SJSA1 (cell line): ENCODE measurements around the gene CADM4. TPM values are rescaled to one million over a fixed set of nuclear protein-coding genes. Genes with fewer than 3 reads are reported as not detected.
"Not testable (repeated sequence)": the region's sequence is repeated elsewhere in the genome, so short reads cannot be mapped to it uniquely, and the experiment has no call there.

ENCODE experiments used
- DNase-seq, 2 experiments: peaks; one replicate each; pipeline ENCODE4 v3.0.0-alpha.2; 2015 to 2020; ENCODE audit warnings: low spot score in 2 of 2, low read depth in 1 of 2
- H3K27ac ChIP-seq: fragments of 250-450 bp; sonication (Bioruptor Pico); 2 replicates; pipeline ENCODE4 v1.5.1; 2020; ENCODE audit warnings: mild to moderate bottlenecking, moderate library complexity
- H3K27me3 ChIP-seq: fragments of 250-450 bp; sonication (Bioruptor Pico); replicated peaks from 2 replicates; pipeline ENCODE4 v1.5.1; 2020; ENCODE audit warnings: mild to moderate bottlenecking, moderate library complexity
- H3K36me3 ChIP-seq: fragments of 250-450 bp; sonication (Bioruptor Pico); 2 replicates; pipeline ENCODE4 v1.5.1; 2020; ENCODE audit warnings: mild to moderate bottlenecking
- H3K4me1 ChIP-seq: fragments of 250-450 bp; sonication (Bioruptor Pico); replicated peaks from 2 replicates; pipeline ENCODE4 v1.6.1; 2021; ENCODE audit warnings: mild to moderate bottlenecking
- H3K4me3 ChIP-seq: fragments of 250-450 bp; sonication (Bioruptor Pico); 2 replicates; pipeline ENCODE4 v1.5.1; 2020; ENCODE audit warnings: mild to moderate bottlenecking
- H3K9me3 ChIP-seq: fragments of 250-450 bp; sonication (Bioruptor Pico); replicated peaks from 2 replicates; pipeline ENCODE4 v1.5.1; 2020; ENCODE audit warnings: mild to moderate bottlenecking
- total RNA-seq: library from RNA; depleted of rRNA; stranded (reverse); fragments of >200 nt; shearing (Covaris generic); gene quantifications from 2 replicates; pipeline ENCODE4 v1.2.3, GENCODE V29; 2014; rRNA removed

The CADM4 gene, protein sequence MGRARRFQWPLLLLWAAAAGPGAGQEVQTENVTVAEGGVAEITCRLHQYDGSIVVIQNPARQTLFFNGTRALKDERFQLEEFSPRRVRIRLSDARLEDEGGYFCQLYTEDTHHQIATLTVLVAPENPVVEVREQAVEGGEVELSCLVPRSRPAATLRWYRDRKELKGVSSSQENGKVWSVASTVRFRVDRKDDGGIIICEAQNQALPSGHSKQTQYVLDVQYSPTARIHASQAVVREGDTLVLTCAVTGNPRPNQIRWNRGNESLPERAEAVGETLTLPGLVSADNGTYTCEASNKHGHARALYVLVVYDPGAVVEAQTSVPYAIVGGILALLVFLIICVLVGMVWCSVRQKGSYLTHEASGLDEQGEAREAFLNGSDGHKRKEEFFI
- total RNA-seq = 0.06 TPM in 1 of 2 replicates, not detected in the other

DNA sequence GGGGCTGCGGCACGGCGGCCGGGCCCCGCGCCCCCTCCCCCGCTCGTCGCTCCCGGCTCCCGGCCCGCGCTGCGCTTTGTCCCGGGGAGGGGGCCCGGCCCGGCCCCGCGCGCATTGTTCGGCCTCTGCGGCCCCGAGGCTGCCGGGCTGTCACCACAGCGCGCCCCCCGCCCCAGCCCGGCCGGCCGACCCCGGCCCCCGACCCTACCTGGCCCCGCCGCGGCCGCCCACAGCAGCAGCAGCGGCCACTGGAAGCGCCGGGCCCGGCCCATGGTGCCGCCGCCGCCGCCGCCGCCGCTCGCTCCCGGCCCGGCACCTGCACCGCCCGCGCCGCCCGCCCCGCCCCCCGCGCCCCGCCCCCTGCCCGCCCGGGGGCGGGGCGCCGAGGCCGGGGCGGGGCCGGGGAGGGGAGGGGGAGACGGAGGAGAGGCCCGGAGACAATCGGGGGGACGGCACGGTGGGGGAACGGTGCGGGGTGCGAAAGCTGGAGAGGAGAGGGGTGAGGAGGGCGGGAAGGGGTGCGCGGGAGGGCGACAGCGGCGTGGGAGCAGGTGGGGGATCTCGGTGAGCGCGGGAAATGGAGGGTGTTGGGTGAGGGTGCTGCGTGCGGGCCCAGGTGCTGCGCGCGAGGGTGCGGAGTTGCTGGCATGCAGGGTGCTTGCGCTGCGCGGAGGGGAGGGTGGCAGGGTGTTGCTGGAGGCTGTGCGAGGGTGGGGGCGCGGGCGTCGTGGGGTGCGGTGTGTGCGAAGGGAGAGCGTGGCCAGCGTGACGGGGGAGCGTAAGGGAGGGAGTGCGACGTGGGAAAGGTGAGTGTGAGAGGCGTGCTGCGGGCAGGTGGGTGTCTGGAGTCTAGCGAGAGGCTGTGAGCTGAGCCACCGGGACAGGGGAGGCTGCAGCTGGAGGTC is at the start of gene CADM4:
TSS of gene CADM4 (minus strand) at position 332 of the 905 bp plus-strand sequence. CDS start at position 272, 60 bp downstream.
- Histone ChIP-seq H3K36me3 (no peaks in the 10 kb centered on the region), H3K27ac (no peak within 1 kb of the TSS), H3K4me3 (no peak within 1 kb of the TSS), H3K4me1 (peaks cover 7% of the 10 kb centered on the region), H3K27me3 (peaks cover 41% of the 10 kb centered on the region), H3K9me3 (no peaks in the 10 kb centered on the region)
- no peak for DNase-seq

DNA sequence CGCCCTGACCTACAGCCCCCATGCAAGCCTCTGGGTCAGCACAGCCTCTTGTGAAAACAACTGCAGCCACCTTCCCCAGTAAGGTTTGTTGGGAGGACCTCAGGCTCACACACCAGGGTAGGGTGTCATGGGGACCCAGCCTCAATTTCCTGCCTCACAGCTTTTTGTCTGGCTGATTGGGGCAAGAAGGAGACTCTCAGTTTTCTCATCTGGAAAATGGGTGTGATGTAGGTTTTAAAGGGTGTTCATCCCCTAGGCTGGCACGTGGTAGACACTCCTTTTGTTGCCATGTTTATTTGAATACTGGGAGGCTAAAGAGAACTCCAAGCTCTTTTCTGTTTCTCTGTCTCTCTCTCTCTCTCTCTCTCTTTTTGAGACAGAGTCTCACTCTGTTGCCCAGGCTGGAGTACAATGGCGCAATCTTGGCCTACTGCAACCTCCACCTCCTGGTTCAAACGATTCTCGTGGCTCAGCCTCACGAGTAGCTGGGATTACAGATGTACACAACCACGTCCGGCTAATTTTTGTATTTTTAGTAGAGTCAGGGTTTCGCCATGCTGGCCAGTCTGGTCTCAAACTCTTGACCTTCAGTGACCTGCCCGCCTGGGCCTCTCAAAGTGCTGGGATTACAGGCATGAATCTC is 48.5 kb upstream of the CADM4 start:
- peaks cover 13% of the 10 kb centered on the region for H3K9me3 ChIP-seq
- H3K27ac ChIP-seq = no peak overlapping the region
- no peaks in the 10 kb centered on the region for H3K27me3 ChIP-seq
- peaks cover 20% of the 10 kb centered on the region for H3K4me1 ChIP-seq
- H3K36me3 ChIP-seq = no peaks in the 10 kb centered on the region
- H3K4me3 ChIP-seq = no peak overlapping the region
- DNase-seq = no peak

DNA sequence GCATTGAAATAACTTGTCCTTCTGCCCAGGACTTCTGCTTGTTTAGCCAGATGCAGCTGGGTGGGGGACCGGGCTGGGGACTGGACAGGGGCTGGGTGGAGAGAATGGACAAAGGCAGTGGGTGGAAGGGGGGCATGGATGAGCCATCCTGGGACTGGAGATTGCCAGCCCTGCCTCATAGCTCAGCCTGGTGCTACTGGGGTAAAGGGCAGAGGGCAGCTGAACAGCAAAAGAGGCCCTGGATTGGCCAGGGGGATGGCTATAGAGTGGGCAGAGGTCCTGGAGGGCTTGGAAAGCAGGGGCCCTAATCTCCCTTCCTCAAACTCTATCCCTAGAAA is 48.0 kb upstream of the CADM4 start:
- H3K36me3 ChIP-seq = no peaks in the 10 kb centered on the region
- peak in 1 of 2 experiments; percentile 52 for DNase-seq
- peaks cover 13% of the 10 kb centered on the region for H3K9me3 ChIP-seq
- H3K4me1 ChIP-seq = peaks cover 20% of the 10 kb centered on the region
- no peaks in the 10 kb centered on the region for H3K27me3 ChIP-seq
- H3K4me3 ChIP-seq = no peak overlapping the region
- H3K27ac ChIP-seq = 0 out of 2 replicates have a peak overlapping the region, but pooled peaks have one; percentile 17

DNA sequence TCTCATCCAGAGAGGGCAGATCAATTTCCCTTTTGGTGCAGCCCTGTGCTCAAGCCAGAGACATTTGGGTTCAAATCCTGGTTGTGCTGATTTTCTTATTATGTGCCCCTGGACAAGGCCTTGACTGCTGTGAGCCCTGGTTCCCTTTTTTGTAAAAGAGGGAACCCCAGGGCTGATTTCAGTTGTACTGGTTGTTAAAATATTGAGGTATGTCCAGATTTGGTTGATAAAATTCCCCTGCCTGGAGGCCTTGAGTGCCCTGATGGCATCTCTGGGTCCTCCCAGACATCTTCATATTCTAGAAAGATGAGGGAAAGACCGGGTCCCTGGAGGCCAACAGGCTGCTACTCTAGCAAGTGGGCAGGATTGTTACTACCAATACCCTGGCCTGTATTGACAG is 44.7 kb upstream of the CADM4 start:
- H3K4me3 ChIP-seq = no peak overlapping the region

DNA sequence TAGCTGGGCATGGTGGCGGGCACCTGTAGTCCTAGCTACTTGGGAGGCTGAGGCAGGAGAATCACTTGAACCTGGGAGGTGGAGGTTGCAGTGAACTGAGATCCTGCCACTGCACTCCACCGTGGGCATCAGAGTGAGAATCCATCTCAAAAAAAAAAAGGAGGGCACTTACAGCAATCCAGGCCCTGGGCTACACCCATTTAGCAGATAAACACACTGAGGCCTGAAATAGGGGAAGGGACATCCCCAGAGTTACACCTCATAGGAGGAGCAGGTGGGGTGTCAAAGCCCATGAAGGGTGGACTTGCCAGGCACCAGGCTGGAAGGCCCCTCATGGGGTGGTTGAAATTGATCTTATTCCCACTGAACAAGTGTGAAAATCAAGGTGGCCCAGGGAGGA is 44.3 kb upstream of the CADM4 start:
- Histone ChIP-seq H3K9me3 (no peaks in the 10 kb centered on the region), H3K4me1 (peaks cover 20% of the 10 kb centered on the region), H3K4me3 (no peak overlapping the region), H3K27me3 (no peaks in the 10 kb centered on the region), H3K36me3 (no peaks in the 10 kb centered on the region), H3K27ac (no peak overlapping the region)
- no peak for DNase-seq

More for the DNA sequence above, 44.7 kb upstream of the CADM4 start:
- no peaks in the 10 kb centered on the region for H3K9me3 ChIP-seq
- peaks cover 20% of the 10 kb centered on the region for H3K4me1 ChIP-seq
- no peaks in the 10 kb centered on the region for H3K36me3 ChIP-seq
- no peak overlapping the region for H3K27ac ChIP-seq
- no peak for DNase-seq
- H3K27me3 ChIP-seq = no peaks in the 10 kb centered on the region

DNA sequence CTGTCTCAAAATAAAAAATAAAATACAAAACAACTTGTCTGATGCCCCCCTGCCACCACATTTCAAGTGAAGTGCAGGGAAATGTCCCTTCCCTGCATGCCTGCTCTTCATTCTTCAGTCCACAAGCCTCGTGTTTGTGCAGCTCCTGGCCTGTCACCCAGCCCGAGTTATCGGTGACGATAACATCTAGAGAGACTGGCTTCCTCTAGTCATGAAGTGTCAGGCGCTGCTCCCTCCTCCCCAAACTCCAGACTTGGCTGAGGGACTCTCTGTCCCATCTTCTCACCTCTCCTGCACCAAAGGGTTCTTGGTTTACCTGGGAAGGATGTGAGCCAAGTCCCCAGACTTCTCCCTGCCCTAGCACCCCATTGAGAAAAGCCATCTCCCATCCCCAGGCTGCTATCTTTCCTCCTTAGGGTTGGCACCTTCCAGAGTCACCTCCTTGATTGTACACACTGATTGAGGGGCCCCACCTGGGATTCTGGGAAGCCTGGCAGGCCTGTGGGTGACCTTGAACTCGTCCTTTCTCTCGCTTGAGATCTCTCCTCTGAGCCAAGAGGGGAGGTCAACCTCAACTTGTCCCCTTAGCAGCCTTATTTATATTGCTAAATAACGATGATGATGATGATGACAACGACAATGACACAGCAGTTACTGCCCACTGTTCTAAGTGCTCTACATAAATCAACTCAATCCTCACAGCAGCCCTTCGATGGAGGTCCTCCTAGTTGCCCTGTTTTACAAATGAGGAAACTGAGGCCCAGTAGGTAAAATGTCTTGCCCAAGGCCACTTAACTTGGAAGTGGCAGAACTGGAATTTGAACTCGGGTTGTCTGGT is 43.4 kb upstream of the CADM4 start:
- Histone ChIP-seq H3K4me3 (no peak overlapping the region), H3K9me3 (no peaks in the 10 kb centered on the region), H3K36me3 (no peaks in the 10 kb centered on the region), H3K27ac (no peak overlapping the region), H3K4me1 (peaks cover 17% of the 10 kb centered on the region), H3K27me3 (no peaks in the 10 kb centered on the region)
- no peak for DNase-seq

DNA sequence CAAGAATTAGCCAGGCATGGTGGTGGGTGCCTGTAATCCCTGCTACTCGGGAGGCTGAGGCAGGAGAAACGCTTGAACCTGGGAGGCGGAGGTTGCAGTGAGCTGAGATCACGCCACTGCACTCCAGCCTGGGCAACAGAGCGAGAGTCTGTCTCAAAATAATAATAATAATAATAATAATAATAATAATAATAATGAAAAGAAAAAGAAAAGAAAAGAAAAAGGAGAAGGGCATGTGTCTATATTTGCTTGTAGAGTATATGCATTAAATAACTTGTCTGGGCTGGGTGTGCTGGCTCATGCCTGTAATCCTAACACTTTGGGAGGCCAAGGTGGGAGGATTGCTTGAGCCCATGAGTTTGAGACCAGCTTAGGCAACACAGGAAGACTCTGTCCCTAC is 42.6 kb upstream of the CADM4 start:
- H3K4me1 ChIP-seq, H3K4me3 ChIP-seq, H3K27ac ChIP-seq, H3K36me3 ChIP-seq, H3K9me3 ChIP-seq, DNase-seq, H3K27me3 ChIP-seq: not testable (repeated sequence)

DNA sequence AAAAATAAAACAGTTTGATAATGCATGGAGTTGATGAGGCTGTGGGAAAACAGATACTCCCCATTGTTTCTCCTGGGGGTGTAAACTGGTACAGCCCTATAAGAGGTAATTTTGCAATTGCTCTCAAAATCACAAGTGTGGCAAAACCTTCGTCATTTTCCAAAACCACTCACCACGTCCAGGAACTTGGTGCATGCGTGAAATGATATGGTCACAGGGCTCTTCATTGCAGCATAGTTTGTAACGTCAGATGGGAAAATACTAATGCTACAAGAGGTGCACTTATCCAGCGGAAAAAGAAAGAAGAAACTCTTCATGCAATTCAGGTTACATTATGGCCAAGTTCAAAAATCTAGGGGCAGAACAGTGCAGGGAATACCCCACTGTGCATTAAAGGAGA is 42.2 kb upstream of the CADM4 start:
- no peak overlapping the region for H3K4me3 ChIP-seq
- peaks cover 6% of the 10 kb centered on the region for H3K4me1 ChIP-seq
- DNase-seq = no peak
- H3K36me3 ChIP-seq = no peaks in the 10 kb centered on the region
- H3K27ac ChIP-seq = no peak overlapping the region
- no peaks in the 10 kb centered on the region for H3K27me3 ChIP-seq
- H3K9me3 ChIP-seq = no peaks in the 10 kb centered on the region

DNA sequence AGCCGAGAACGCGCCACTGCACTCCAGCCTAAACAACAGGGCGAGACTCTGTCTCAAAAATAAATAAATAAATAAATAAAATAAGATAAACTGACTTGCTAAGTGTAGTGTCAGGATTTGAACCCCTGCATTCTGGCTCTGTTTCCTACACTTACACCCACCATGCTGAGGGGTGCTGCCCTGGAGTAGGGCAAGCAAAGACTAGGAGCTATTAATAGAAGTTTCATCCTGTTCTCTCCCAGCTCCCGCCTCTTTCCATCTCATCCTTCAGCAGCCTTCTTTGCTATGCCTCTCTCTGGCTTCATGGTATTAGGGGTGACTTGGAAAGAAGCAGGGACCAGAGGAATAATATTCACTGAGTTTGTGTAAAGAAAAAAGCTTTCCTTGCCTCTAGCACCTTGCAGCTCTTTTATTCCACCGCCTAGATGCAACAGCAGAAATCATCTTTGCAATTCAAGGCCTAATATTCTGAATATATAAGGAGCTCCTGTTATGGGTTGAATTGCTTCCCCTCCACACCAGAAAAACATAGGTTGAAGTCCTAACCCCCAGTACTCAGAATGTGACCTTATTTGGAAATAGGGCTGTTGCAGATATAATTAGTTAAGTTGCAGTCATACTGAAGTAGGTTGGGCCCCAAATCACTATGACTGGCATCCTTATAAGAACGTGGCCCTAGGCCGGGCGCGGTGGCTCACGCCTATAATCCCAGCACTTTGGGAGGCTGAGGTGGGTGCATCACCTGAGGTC is 39.0 kb upstream of the CADM4 start:
- DNase-seq = no peak
- Histone ChIP-seq H3K9me3 (no peaks in the 10 kb centered on the region), H3K27ac (no peak overlapping the region), H3K4me1 (no peaks in the 10 kb centered on the region), H3K27me3 (no peaks in the 10 kb centered on the region), H3K36me3 (no peaks in the 10 kb centered on the region), H3K4me3 (no peak overlapping the region)

DNA sequence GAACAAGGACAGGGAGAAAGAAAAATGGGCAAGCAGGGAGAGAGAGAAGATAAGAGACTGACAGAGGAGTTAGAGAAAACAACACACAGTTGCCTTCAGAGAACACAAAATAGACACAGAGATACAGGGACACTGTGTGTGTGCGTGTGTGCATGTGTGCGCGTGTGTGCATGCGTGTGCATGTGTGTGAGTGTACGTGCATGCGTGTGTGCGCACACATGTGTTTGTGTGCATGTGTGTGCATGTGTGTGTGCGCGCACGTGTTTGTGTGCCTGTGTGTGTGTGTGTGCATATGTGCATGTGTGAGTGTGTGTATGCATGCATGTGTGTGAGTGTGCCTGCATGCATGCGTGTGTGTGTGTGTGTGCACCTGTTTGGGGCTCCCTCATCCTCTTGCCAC is 36.3 kb upstream of the CADM4 start:
- Histone ChIP-seq H3K36me3 (no peaks in the 10 kb centered on the region), H3K4me1 (no peaks in the 10 kb centered on the region), H3K9me3 (no peaks in the 10 kb centered on the region), H3K4me3 (no peak overlapping the region), H3K27ac (no peak overlapping the region), H3K27me3 (no peaks in the 10 kb centered on the region)
- no peak for DNase-seq

DNA sequence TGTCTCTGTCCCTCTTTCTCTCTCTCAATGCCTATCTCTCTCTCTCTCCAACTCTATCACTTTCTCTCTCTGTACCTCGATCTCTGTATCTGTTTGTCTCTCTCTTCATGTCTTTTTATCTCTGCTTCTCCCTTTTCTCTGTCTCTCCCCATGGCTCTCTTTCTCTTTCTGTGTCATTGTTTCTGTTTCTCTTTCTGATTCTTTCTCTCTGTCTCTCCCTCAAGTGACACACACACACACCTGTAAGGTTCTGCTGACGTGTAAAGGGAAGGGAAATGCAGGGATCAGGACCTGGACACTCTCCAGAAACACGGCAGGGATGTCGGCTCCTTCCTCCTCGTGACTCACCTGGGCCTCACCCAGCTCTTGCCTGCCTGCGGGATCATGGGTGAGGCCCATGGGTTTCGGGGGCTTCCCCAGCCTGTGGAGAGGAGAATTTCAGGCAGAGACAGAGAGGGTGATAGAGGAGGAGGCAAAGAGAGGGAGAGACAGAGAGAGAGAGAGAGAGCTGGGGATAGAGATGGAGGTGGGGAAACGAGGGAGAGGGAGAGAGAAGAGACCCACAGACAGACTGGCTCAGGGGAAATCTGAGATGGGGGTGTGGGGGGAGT is 35.7 kb upstream of the CADM4 start:
- Histone ChIP-seq H3K4me1 (peaks cover 2% of the 10 kb centered on the region), H3K9me3 (no peaks in the 10 kb centered on the region; the same call in 1 of the 2 replicates), H3K36me3 (no peaks in the 10 kb centered on the region), H3K27ac (no peak overlapping the region), H3K4me3 (no peak overlapping the region), H3K27me3 (no peaks in the 10 kb centered on the region)
- no peak for DNase-seq

DNA sequence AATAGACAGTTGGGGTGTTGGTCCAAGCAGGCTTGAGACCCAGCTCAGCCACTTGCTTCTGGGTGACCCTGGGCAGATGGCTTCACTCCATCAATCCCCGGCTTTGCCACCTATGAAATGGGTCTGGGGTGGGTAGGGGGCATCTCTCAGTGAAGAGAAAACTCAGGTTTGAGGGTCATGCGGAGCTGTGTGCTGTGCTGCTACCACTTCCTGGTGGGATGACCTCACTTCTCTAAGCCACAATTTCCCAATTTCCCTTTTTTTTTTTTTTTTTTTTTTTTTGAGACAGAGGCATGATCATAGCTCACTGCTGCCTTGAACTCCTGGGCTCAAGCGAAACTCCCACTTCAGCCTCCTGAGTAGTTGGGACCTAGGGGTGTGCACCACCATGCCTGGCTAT is 34.9 kb upstream of the CADM4 start:
- no peaks in the 10 kb centered on the region; the same call in 1 of the 2 replicates for H3K9me3 ChIP-seq
- no peak overlapping the region for H3K27ac ChIP-seq
- no peak overlapping the region for H3K4me3 ChIP-seq
- H3K27me3 ChIP-seq = no peaks in the 10 kb centered on the region
- no peak for DNase-seq
- H3K36me3 ChIP-seq = no peaks in the 10 kb centered on the region
- H3K4me1 ChIP-seq = peaks cover 9% of the 10 kb centered on the region
